SK-N-MC (cell line): ENCODE results near the gene HDAC1.

ENCODE experiments used
- EZH2 ChIP-seq: fragments of 200-600 bp; sonication (generic); IDR thresholded peaks from one replicate; pipeline ENCODE4 v1.6.1; 2017; ENCODE audit warnings: antibody characterized with exemption
- FOXP2 ChIP-seq: optimal IDR thresholded peaks from 2 replicates; pipeline ENCODE3; 2011; ENCODE audit warnings: mild to moderate bottlenecking, moderate library complexity; ENCODE audit not compliant: insufficient read depth; ENCODE audit errors: extremely low read length, control extremely low read depth
- POLR2AphosphoS5 ChIP-seq: IDR thresholded peaks from 2 replicates; pipeline ENCODE4 v1.6.1; 2012; ENCODE audit warnings: mild to moderate bottlenecking, low read depth, low read length, borderline replicate concordance

GRCh38 chr1:32265846-32266245 lies 26.0 kb upstream of the HDAC1 start:
- no peak for TF ChIP-seq EZH2
- TF ChIP-seq POLR2AphosphoS5 = no peak
- TF ChIP-seq FOXP2 = no peak
